SU-DHL-6 (cell line): ENCODE data around the gene SLC39A9.
A peak's percentile ranks its signal among the peaks of the same experiment; 100 is the strongest.

ENCODE experiments used
- H2AFZ ChIP-seq: fragments of 200-600 bp; sonication (generic); 2 replicates; pipeline ENCODE4 v1.6.1; 2014; ENCODE audit warnings: low read depth, mild to moderate bottlenecking, moderate library complexity, mixed read lengths, antibody characterized with exemption, low read length; ENCODE audit not compliant: severe bottlenecking
- H3F3A ChIP-seq: fragments of 200-600 bp; shearing (Covaris generic); 2 replicates; pipeline ENCODE4 v1.6.0; 2016; ENCODE audit warnings: antibody characterized with exemption, mild to moderate bottlenecking; ENCODE audit not compliant: insufficient read depth
- H3K27ac ChIP-seq: fragments of 200-600 bp; sonication (generic); 2 replicates; pipeline ENCODE4 v1.5.1; 2016; ENCODE audit warnings: low read depth, mild to moderate bottlenecking, low read length, moderate library complexity, mixed read lengths
- H3K27me3 ChIP-seq: fragments of 200-600 bp; sonication (generic), shearing (Covaris generic); 2 replicates; pipeline ENCODE4 v1.6.0; 2014; ENCODE audit warnings: mild to moderate bottlenecking, low read length
- H3K36me3 ChIP-seq: fragments of 200-600 bp; sonication (generic); 2 replicates; pipeline ENCODE4 v1.6.1; 2014; ENCODE audit warnings: mild to moderate bottlenecking, low read length, mixed read lengths
- H3K4me2 ChIP-seq: fragments of 300-600, 200-600 bp; shearing (Covaris generic), sonication (generic); 2 replicates; pipeline ENCODE4 v1.6.0; 2014; ENCODE audit warnings: low read length, low read depth, mild to moderate bottlenecking; ENCODE audit not compliant: poor library complexity, severe bottlenecking
- H3K4me3 ChIP-seq: fragments of 200-600 bp; sonication (generic); 2 replicates; pipeline ENCODE4 v1.5.1; 2014; ENCODE audit warnings: antibody characterized with exemption, low read length, mild to moderate bottlenecking, mixed read lengths; ENCODE audit not compliant: insufficient read depth, poor library complexity, severe bottlenecking
- H3K79me2 ChIP-seq: fragments of 200-600 bp; sonication (generic); 2 replicates; pipeline ENCODE4 v1.6.1; 2014; ENCODE audit warnings: mild to moderate bottlenecking, low read length, moderate library complexity; ENCODE audit not compliant: insufficient read depth
- H3K9ac ChIP-seq: fragments of 200-600 bp; sonication (generic); 2 replicates; pipeline ENCODE4 v1.7.0; 2014; ENCODE audit warnings: mild to moderate bottlenecking, low read length
- H3K9me2 ChIP-seq: fragments of 200-600 bp; sonication (generic); replicated peaks from 2 replicates; pipeline ENCODE4 v1.6.1; 2014; ENCODE audit warnings: low read length; ENCODE audit not compliant: insufficient read depth
- H3K9me3 ChIP-seq: fragments of 200-600 bp; sonication (generic); 2 replicates; pipeline ENCODE4 v1.6.1; 2014; ENCODE audit warnings: low read length, mixed read lengths; ENCODE audit not compliant: insufficient read depth
- H4K20me1 ChIP-seq: fragments of 200-600 bp; sonication (generic); 2 replicates; pipeline ENCODE4 v1.6.1; 2014; ENCODE audit warnings: low read depth, mild to moderate bottlenecking, antibody characterized with exemption, low read length, moderate library complexity, mixed read lengths
- EZH2phosphoT487 ChIP-seq: fragments of 200-600 bp; sonication (generic), shearing (Covaris generic); conservative IDR thresholded peaks from 2 replicates; pipeline ENCODE4 v1.6.1; 2018; ENCODE audit warnings: mild to moderate bottlenecking, antibody characterized with exemption, low read length, moderate library complexity, mixed read lengths
- TF ChIP-seq, protein P1 (sequence below): fragments of 200-600 bp; sonication (generic); IDR thresholded peaks from one replicate; pipeline ENCODE4 v1.5.1; 2017; ENCODE audit warnings: antibody characterized with exemption, mild to moderate bottlenecking, low read length, moderate library complexity; ENCODE audit not compliant: insufficient read depth, poor library complexity, severe bottlenecking

Gene SLC39A9

GRCh38 chr14:69400154-69400553 lies 1.7 kb downstream of the SLC39A9 start:
- no peak for TF ChIP-seq EZH2phosphoT487
- TF ChIP-seq, protein P1, sequence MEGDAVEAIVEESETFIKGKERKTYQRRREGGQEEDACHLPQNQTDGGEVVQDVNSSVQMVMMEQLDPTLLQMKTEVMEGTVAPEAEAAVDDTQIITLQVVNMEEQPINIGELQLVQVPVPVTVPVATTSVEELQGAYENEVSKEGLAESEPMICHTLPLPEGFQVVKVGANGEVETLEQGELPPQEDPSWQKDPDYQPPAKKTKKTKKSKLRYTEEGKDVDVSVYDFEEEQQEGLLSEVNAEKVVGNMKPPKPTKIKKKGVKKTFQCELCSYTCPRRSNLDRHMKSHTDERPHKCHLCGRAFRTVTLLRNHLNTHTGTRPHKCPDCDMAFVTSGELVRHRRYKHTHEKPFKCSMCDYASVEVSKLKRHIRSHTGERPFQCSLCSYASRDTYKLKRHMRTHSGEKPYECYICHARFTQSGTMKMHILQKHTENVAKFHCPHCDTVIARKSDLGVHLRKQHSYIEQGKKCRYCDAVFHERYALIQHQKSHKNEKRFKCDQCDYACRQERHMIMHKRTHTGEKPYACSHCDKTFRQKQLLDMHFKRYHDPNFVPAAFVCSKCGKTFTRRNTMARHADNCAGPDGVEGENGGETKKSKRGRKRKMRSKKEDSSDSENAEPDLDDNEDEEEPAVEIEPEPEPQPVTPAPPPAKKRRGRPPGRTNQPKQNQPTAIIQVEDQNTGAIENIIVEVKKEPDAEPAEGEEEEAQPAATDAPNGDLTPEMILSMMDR, result no peak
- H4K20me1 ChIP-seq, result peaks cover 15% of the 10 kb centered on the region
- no peak overlapping the region for H3K27ac ChIP-seq
- H3K27me3 ChIP-seq, result no peaks in the 10 kb centered on the region
- no peaks in the 10 kb centered on the region for H3K9me2 ChIP-seq
- H3K4me3 ChIP-seq, result peak overlapping the region; percentile 78
- H3F3A ChIP-seq, result peaks cover 6% of the 10 kb centered on the region; the same call in 1 of the 2 replicates
- peaks cover 17% of the 10 kb centered on the region for H3K36me3 ChIP-seq
- H3K4me2 ChIP-seq, result peak overlapping the region; percentile 99
- H3K9me3 ChIP-seq, result no peaks in the 10 kb centered on the region
- no peak overlapping the region for H2AFZ ChIP-seq
- peak overlapping the region; percentile 96 for H3K9ac ChIP-seq
- H3K79me2 ChIP-seq, result peaks cover 94% of the 10 kb centered on the region

GRCh38 chr14:69401841-69402240 lies 3.3 kb downstream of the SLC39A9 start:
- H3K9ac ChIP-seq, result no peak overlapping the region
- H3K9me2 ChIP-seq, result no peaks in the 10 kb centered on the region
- no peak overlapping the region for H2AFZ ChIP-seq
- TF ChIP-seq EZH2phosphoT487, result no peak
- TF ChIP-seq, protein P1, result no peak
- peaks cover 94% of the 10 kb centered on the region for H3K79me2 ChIP-seq
- H4K20me1 ChIP-seq, result peaks cover 9% of the 10 kb centered on the region
- H3F3A ChIP-seq, result peaks cover 6% of the 10 kb centered on the region; the same call in 1 of the 2 replicates
- peaks cover 5% of the 10 kb centered on the region for H3K36me3 ChIP-seq
- peak overlapping the region; percentile 78 for H3K4me3 ChIP-seq
- H3K27ac ChIP-seq, result no peak overlapping the region
- H3K27me3 ChIP-seq, result no peaks in the 10 kb centered on the region
- no peaks in the 10 kb centered on the region for H3K9me3 ChIP-seq
- peak overlapping the region; percentile 99 for H3K4me2 ChIP-seq

- H3F3A ChIP-seq, result peaks cover 6% of the 10 kb centered on the region; the same call in 1 of the 2 replicates
- H3K9me3 ChIP-seq, result no peaks in the 10 kb centered on the region
- H3K9ac ChIP-seq, result no peak overlapping the region
- no peak overlapping the region for H2AFZ ChIP-seq
- H3K9me2 ChIP-seq, result no peaks in the 10 kb centered on the region
- H3K4me3 ChIP-seq, result no peak overlapping the region
- H3K27me3 ChIP-seq, result no peaks in the 10 kb centered on the region
- H3K79me2 ChIP-seq, result peaks cover 97% of the 10 kb centered on the region
- TF ChIP-seq, protein P1, result no peak
- no peak for TF ChIP-seq EZH2phosphoT487
- H3K4me2 ChIP-seq, result no peak overlapping the region
- no peaks in the 10 kb centered on the region; the same call in 1 of the 2 replicates for H3K36me3 ChIP-seq
- no peak overlapping the region for H3K27ac ChIP-seq
- peaks cover 9% of the 10 kb centered on the region; the same call in 1 of the 2 replicates for H4K20me1 ChIP-seq
Observed at GRCh38 chr14:69404478-69404877, 6.0 kb downstream of the SLC39A9 start.
